ENCODE results near the gene MAJIN. TPM values are rescaled to one million over a fixed set of nuclear protein-coding genes. Genes with fewer than 3 reads are reported as not detected.
A peak's percentile ranks its signal among the peaks of the same experiment; 100 is the strongest.

MAJIN gene
- total and polyA plus RNA-seq, 4 donors: 0.09 to 0.31 TPM; not detected in 2

DNA sequence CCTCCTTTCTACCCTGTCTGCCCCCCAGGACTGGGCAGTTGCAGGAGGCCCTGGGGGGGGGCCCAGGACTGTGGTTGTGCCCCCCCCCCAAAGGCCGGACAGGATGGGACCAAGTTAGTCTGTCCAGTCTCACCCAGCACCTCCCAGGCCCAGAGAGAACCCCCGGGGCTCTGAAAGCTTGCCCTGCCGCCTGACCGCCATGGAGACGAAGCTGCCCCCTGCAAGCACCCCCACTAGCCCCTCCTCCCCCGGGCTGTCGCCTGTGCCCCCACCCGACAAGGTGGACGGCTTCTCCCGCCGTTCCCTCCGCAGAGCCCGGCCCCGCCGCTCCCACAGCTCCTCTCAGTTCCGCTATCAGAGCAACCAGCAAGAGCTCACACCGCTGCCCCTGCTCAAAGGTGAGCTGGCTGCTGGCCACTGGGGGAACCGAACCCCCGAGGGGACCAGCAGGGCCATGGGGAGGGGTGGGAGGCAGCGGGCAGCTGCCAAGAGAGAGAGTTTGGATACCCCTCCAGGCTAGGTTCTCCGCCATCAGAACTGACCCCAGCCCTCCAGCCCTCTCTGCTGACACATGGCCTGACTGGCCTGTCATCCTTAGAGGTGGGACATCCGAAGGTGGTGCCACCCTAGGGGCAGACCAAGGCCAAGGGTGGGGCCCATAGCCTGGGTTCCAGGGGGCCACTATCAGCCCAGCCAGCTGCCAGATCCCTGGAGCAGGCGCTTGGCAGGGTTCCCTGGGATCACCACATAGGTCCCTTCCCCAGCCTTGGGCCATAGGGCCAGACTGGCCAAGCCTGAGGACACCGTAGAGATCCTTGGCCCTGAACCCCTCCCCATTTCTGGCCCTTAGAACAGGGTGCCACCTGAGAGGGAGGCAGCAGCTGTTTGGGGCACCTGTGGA is 46.1 kb downstream of the MAJIN start:
- Histone ChIP-seq H3K36me3 (ENCODE audit: control insufficient read depth in 4 of 4, insufficient read depth in 3 of 4, low read depth in 1 of 4, low read length in 3 of 4) (peaks cover 0 to 16% (median 9%) of the 10 kb centered on the region in 4 donors), H3K4me3 (ENCODE audit: low read depth in 1 of 3, low read length in 3 of 3) (peak overlapping the region in 2 of 3 donors; percentile 67 to 90), H3K4me1 (ENCODE audit: control insufficient read depth in 4 of 4, insufficient read depth in 4 of 4, low read length in 3 of 4) (peaks cover 1 to 17% (median 8%) of the 10 kb centered on the region in 4 donors), H3K27me3 (ENCODE audit: control insufficient read depth in 4 of 4, insufficient read depth in 4 of 4, low read length in 3 of 4) (no peaks in the 10 kb centered on the region), H3K9me3 (ENCODE audit: control insufficient read depth in 4 of 4, low read length in 3 of 4) (no peaks in the 10 kb centered on the region), H3K9ac (ENCODE audit: low read depth in 1 of 2, low read length in 2 of 2) (peak overlapping the region in 1 of 2 donors; percentile 57), H3K27ac (ENCODE audit: low read depth in 1 of 2, low read length in 2 of 2) (no peak overlapping the region)
- DNase-seq (ENCODE audit: low spot score): peak; percentile 61
- TF ChIP-seq JUND (IDR thresholded peaks at IDR 0.05) (no peak), HNF4A (conservative IDR thresholded peaks at IDR 0.05) (peak in 1 of 2 donors; percentile 16), RXRA (IDR thresholded peaks at IDR 0.05) (no peak)
- TF ChIP-seq, protein P1, sequence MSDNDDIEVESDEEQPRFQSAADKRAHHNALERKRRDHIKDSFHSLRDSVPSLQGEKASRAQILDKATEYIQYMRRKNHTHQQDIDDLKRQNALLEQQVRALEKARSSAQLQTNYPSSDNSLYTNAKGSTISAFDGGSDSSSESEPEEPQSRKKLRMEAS (IDR thresholded peaks at IDR 0.05): no peak
- 67% methylated on average over 24 of the region's 24 CpGs for WGBS

DNA sequence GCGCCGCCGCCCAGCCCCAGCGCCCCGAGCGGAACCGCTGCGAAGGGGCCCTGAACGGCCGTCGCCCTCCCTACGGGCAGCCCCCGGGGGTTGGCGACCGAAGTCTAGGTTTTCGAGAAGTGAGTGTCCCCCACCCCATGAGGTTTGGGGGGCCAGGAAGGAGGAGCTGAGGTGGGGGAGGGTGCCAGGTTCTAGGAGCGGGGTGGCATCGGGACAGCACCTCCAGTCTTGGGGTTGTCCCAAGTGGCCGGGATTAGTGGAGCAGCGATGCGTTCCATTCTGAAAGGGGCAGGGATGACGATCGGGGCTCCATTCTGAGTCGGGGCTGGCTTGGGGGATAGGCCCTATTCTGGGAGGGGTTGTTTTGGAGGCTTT is 47.0 kb downstream of the MAJIN start:
- TF ChIP-seq SP1 (IDR thresholded peaks at IDR 0.05): no peak
- no peak for TF ChIP-seq GABPA (IDR thresholded peaks at IDR 0.05 in 1 of 2, conservative IDR thresholded peaks at IDR 0.05 in 1 of 2)
- no peak for TF ChIP-seq HNF4G (IDR thresholded peaks at IDR 0.05)
- no peak for TF ChIP-seq TAF1 (conservative IDR thresholded peaks at IDR 0.05)
- TF ChIP-seq, protein P2, sequence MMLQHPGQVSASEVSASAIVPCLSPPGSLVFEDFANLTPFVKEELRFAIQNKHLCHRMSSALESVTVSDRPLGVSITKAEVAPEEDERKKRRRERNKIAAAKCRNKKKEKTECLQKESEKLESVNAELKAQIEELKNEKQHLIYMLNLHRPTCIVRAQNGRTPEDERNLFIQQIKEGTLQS (IDR thresholded peaks at IDR 0.05): no peak
- no peak for TF ChIP-seq EGR1 (IDR thresholded peaks at IDR 0.05; ENCODE audit: low read depth in 2 of 2)
- no peak for TF ChIP-seq RAD21 (IDR thresholded peaks at IDR 0.05)
- TF ChIP-seq, protein P1 (IDR thresholded peaks at IDR 0.05): no peak
- TF ChIP-seq FOXA1 (IDR thresholded peaks at IDR 0.05): no peak
- TF ChIP-seq FOXA2 (IDR thresholded peaks at IDR 0.05): no peak
- TF ChIP-seq, protein P3, sequence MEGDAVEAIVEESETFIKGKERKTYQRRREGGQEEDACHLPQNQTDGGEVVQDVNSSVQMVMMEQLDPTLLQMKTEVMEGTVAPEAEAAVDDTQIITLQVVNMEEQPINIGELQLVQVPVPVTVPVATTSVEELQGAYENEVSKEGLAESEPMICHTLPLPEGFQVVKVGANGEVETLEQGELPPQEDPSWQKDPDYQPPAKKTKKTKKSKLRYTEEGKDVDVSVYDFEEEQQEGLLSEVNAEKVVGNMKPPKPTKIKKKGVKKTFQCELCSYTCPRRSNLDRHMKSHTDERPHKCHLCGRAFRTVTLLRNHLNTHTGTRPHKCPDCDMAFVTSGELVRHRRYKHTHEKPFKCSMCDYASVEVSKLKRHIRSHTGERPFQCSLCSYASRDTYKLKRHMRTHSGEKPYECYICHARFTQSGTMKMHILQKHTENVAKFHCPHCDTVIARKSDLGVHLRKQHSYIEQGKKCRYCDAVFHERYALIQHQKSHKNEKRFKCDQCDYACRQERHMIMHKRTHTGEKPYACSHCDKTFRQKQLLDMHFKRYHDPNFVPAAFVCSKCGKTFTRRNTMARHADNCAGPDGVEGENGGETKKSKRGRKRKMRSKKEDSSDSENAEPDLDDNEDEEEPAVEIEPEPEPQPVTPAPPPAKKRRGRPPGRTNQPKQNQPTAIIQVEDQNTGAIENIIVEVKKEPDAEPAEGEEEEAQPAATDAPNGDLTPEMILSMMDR (IDR thresholded peaks at IDR 0.05; ENCODE audit: low read depth, low read length, missing input control): no peak
- H3K4me3 ChIP-seq (ENCODE audit: low read depth in 1 of 3, low read length in 3 of 3): peak overlapping the region; percentile 67 to 90 (median 70)
- H3K9me3 ChIP-seq (ENCODE audit: control insufficient read depth in 4 of 4, low read length in 3 of 4): no peaks in the 10 kb centered on the region
- DNase-seq (ENCODE audit: low spot score): no peak
- peaks cover 1 to 17% (median 8%) of the 10 kb centered on the region in 4 donors for H3K4me1 ChIP-seq (ENCODE audit: control insufficient read depth in 4 of 4, insufficient read depth in 4 of 4, low read length in 3 of 4)
- peak overlapping the region; percentile 80 to 95 for H3K27ac ChIP-seq (ENCODE audit: low read depth in 1 of 2, low read length in 2 of 2)
- H3K9ac ChIP-seq (ENCODE audit: low read depth in 1 of 2, low read length in 2 of 2): peak overlapping the region; percentile 5 to 57
- under 1% methylated on average over 24 of the region's 24 CpGs for WGBS
- H3K27me3 ChIP-seq (ENCODE audit: control insufficient read depth in 4 of 4, insufficient read depth in 4 of 4, low read length in 3 of 4): no peaks in the 10 kb centered on the region
- H3K36me3 ChIP-seq (ENCODE audit: control insufficient read depth in 4 of 4, insufficient read depth in 3 of 4, low read depth in 1 of 4, low read length in 3 of 4): peaks cover 0 to 9% (median 2%) of the 10 kb centered on the region in 4 donors

All from liver (tissue), 9 donors.